ENCODE measurements around the gene ACAA2.

- TF ChIP-seq ETS1 (IDR thresholded peaks at IDR 0.05) (no peak), CTCF (conservative IDR thresholded peaks at IDR 0.05; ENCODE audit: low read depth in 2 of 2) (no peak), EZH2 (IDR thresholded peaks at IDR 0.05; ENCODE audit: low read depth, unreplicated experiment) (no peak), CREB1 (CRISPR knock-in tag; IDR thresholded peaks at IDR 0.05; ENCODE audit: low read depth) (no peak), JUNB (IDR thresholded peaks at IDR 0.05; ENCODE audit: unreplicated experiment) (no peak), NANOG (IDR thresholded peaks at IDR 0.05; ENCODE audit: borderline replicate concordance) (no peak)
These were observed 78.5 kb downstream of the ACAA2 start for GRCh38 chr18:49734836-49735235.

Data from GM23338 (cell line).